ENCODE measurements around the gene SKP1. TPM values are rescaled to one million over a fixed set of nuclear protein-coding genes. Genes with fewer than 3 reads are reported as not detected.

SKP1 gene
- total RNA-seq, 2 donors from 2014 or later, result 357 to 427 TPM

DNA sequence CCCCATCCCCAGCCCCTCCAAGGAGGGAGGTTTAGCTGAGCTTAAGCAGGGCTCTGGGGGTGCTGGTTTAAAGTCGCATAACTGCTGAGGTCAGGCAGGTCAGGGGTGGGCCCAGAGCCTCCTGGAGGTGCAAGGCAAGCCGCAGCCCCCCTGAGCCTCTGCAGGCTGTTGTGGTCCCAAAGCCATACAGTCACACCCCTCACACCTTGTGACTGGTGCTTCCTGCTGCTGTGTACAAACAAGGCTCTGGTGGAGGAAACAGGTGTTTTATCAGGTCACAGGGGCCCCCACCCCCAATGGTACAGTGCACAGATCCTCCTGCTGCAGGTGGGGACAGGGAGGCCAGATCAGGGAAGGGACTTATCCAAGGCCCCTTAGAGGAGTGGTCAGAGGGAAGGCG is 54.2 kb downstream of the SKP1 start:
- Mint-ChIP-seq H3K4me1 (peaks cover 8% of the 10 kb centered on the region), H3K36me3 (ENCODE audit: low read depth) (peaks cover 25% of the 10 kb centered on the region), H3K4me3 (no peak overlapping the region), H3K9me3 (no peaks in the 10 kb centered on the region), H3K27me3 (ENCODE audit: insufficient read depth) (no peaks in the 10 kb centered on the region), H3K27ac (no peak overlapping the region)
- TF ChIP-seq, protein P1, sequence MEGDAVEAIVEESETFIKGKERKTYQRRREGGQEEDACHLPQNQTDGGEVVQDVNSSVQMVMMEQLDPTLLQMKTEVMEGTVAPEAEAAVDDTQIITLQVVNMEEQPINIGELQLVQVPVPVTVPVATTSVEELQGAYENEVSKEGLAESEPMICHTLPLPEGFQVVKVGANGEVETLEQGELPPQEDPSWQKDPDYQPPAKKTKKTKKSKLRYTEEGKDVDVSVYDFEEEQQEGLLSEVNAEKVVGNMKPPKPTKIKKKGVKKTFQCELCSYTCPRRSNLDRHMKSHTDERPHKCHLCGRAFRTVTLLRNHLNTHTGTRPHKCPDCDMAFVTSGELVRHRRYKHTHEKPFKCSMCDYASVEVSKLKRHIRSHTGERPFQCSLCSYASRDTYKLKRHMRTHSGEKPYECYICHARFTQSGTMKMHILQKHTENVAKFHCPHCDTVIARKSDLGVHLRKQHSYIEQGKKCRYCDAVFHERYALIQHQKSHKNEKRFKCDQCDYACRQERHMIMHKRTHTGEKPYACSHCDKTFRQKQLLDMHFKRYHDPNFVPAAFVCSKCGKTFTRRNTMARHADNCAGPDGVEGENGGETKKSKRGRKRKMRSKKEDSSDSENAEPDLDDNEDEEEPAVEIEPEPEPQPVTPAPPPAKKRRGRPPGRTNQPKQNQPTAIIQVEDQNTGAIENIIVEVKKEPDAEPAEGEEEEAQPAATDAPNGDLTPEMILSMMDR (conservative IDR thresholded peaks at IDR 0.05), result no peak
- Histone ChIP-seq H3K27me3 (ENCODE audit: control insufficient read depth, insufficient read depth, low read length, poor library complexity, severe bottlenecking) (no peaks in the 10 kb centered on the region), H3K4me3 (ENCODE audit: low read length) (no peak overlapping the region), H3K27ac (ENCODE audit: low read depth, low read length) (no peak overlapping the region), H3K9ac (ENCODE audit: extremely low read depth, low read length, poor library complexity, severe bottlenecking) (no peak overlapping the region), H3K4me1 (ENCODE audit: control insufficient read depth, insufficient read depth, low read length) (no peaks in the 10 kb centered on the region), H3K9me3 (ENCODE audit: control insufficient read depth, low read length) (no peaks in the 10 kb centered on the region), H3K36me3 (ENCODE audit: control insufficient read depth, insufficient read depth, low read length) (peaks cover 28% of the 10 kb centered on the region)
- DNase-seq, result no peak
- 88 to 95% methylated on average over 1 to 3 of the region's 3 CpGs for WGBS, 2 experiments (ENCODE audit: insufficient coverage in 1 of 2, insufficient read length in 1 of 2)

DNA sequence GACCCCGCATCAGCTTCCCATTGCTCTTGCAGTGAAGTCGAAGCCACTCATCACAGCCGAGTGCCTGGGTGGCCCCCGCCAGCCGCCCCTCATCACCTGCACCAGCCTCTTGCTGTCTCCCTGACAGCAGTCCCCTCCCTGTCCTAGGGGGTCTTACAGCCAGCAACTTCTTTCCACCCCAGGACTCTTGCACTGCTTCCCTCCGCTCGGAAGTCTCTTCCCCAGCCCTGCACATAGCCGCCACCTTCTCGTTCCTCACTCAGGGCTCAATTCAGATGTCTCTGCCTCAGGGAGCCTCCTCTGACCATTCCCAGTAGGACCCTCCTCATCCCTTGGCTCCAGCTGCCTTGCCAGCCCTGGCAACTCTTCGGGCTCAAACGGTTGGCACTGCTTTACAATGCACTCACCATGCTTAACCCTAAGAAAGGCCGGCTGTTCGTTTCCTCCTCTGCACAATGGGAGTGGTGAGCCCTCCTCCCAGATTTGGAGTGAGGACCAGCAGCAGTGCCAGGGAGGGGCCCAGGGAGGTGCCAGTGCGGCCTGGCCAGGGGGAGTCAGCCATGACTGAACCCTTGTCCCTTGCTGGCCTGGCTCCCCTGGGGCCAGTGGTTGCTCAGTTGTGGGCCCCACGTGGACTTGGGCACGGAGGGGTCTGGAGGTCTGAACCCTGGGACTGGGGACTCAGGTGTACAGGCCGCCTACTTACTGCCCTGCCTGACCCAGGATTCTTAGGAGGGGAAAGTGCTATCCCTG is 56.2 kb downstream of the SKP1 start:
- no peak overlapping the region for H3K9ac ChIP-seq (ENCODE audit: extremely low read depth, low read length, poor library complexity, severe bottlenecking)
- Mint-ChIP-seq H3K4me1 (peaks cover 8% of the 10 kb centered on the region), H3K36me3 (ENCODE audit: low read depth) (peaks cover 29% of the 10 kb centered on the region), H3K9me3 (no peaks in the 10 kb centered on the region), H3K4me3 (no peak overlapping the region), H3K27ac (no peak overlapping the region), H3K27me3 (ENCODE audit: insufficient read depth) (no peaks in the 10 kb centered on the region)
- no peak overlapping the region for H3K4me3 ChIP-seq (ENCODE audit: low read length)
- H3K27me3 ChIP-seq (ENCODE audit: control insufficient read depth, insufficient read depth, low read length, poor library complexity, severe bottlenecking), result no peaks in the 10 kb centered on the region
- H3K27ac ChIP-seq (ENCODE audit: low read depth, low read length), result no peak overlapping the region
- peaks cover 43% of the 10 kb centered on the region for H3K36me3 ChIP-seq (ENCODE audit: control insufficient read depth, insufficient read depth, low read length)
- 94 to 99% methylated on average over 8 to 17 of the region's 17 CpGs for WGBS, 2 experiments (ENCODE audit: insufficient coverage in 1 of 2, insufficient read length in 1 of 2)
- TF ChIP-seq, protein P1 (conservative IDR thresholded peaks at IDR 0.05), result no peak
- no peak for DNase-seq
- peaks cover 3% of the 10 kb centered on the region for H3K4me1 ChIP-seq (ENCODE audit: control insufficient read depth, insufficient read depth, low read length)
- H3K9me3 ChIP-seq (ENCODE audit: control insufficient read depth, low read length), result no peaks in the 10 kb centered on the region

- H3K27ac Mint-ChIP-seq, result no peak overlapping the region
- no peaks in the 10 kb centered on the region for H3K27me3 Mint-ChIP-seq (ENCODE audit: insufficient read depth)
- Histone ChIP-seq H3K9me3 (ENCODE audit: control insufficient read depth, low read length) (no peaks in the 10 kb centered on the region), H3K27ac (ENCODE audit: low read depth, low read length) (no peak overlapping the region), H3K9ac (ENCODE audit: extremely low read depth, low read length, poor library complexity, severe bottlenecking) (no peak overlapping the region), H3K4me1 (ENCODE audit: control insufficient read depth, insufficient read depth, low read length) (peaks cover 3% of the 10 kb centered on the region), H3K4me3 (ENCODE audit: low read length) (no peak overlapping the region), H3K36me3 (ENCODE audit: control insufficient read depth, insufficient read depth, low read length) (peaks cover 43% of the 10 kb centered on the region), H3K27me3 (ENCODE audit: control insufficient read depth, insufficient read depth, low read length, poor library complexity, severe bottlenecking) (no peaks in the 10 kb centered on the region)
- 92 to 97% methylated on average over 10 to 12 of the region's 12 CpGs for WGBS, 2 experiments (ENCODE audit: insufficient coverage in 1 of 2, insufficient read length in 1 of 2)
- DNase-seq, result no peak
- H3K4me1 Mint-ChIP-seq, result peaks cover 8% of the 10 kb centered on the region
- H3K9me3 Mint-ChIP-seq, result no peaks in the 10 kb centered on the region
- TF ChIP-seq, protein P1 (conservative IDR thresholded peaks at IDR 0.05), result no peak
- H3K36me3 Mint-ChIP-seq (ENCODE audit: low read depth), result peaks cover 29% of the 10 kb centered on the region
- H3K4me3 Mint-ChIP-seq, result no peak overlapping the region
Measured at GRCh38 chr5:134119720-134120119, 57.0 kb downstream of the SKP1 start.
